Left ventricle myocardium inferior (tissue), 1 donor: ENCODE results near the gene AJM1. TPM values are rescaled to one million over a fixed set of nuclear protein-coding genes. Genes with fewer than 3 reads are reported as not detected.

Experiments
- DNase-seq: peaks from one replicate; pipeline ENCODE4 v3.0.0-alpha.2; 2020
- H3K27ac ChIP-seq: fragments of 200-600 bp; replicated peaks from 2 replicates; pipeline ENCODE4 v1.8.0; 2021
- H3K27me3 ChIP-seq: fragments of 200-600 bp; 2 replicates; pipeline ENCODE4 v1.8.0; 2021; ENCODE audit warnings: low read depth
- H3K36me3 ChIP-seq: fragments of 200-600 bp; 2 replicates; pipeline ENCODE4 v1.8.0; 2021
- H3K4me1 ChIP-seq: fragments of 200-600 bp; 2 replicates; pipeline ENCODE4 v1.8.0; 2021
- H3K4me3 ChIP-seq: fragments of 200-600 bp; 2 replicates; pipeline ENCODE4 v1.8.0; 2021; ENCODE audit warnings: mild to moderate bottlenecking, moderate library complexity
- H3K9me3 ChIP-seq: fragments of 200-600 bp; replicated peaks from 2 replicates; pipeline ENCODE4 v1.8.0; 2021
- CTCF ChIP-seq: fragments of 200-600 bp; IDR thresholded peaks from 2 replicates; pipeline ENCODE4 v1.8.0; 2021; ENCODE audit warnings: antibody characterized with exemption, mild to moderate bottlenecking, borderline replicate concordance
- intact Hi-C: fragments of 100-400 bp; cut with micrococcal nuclease; formaldehyde crosslinking; loops from one replicate; pipeline ENCODE4 v1.11.0; 2022
- microRNA-seq: library from miRNA; unstranded; fragments of <30 nt; microRNA quantifications from one replicate; pipeline ENCODE4 v1.2.0, GENCODE V29; 2020
- total RNA-seq: library from RNA; stranded (reverse); fragmentation: NEBNext Ultra II Directional; extraction: Animal tissue kit (Norgen Biotek cat#: 25700); gene quantifications from one replicate; pipeline ENCODE4 v1.2.1, GENCODE V29; 2021
- donor health status: DM: no; HTN: yes; CAD: no; lungs with severe emphysema.

Gene AJM1
- total RNA-seq, 1 donor from 2014 or later, result 7.7 TPM

GRCh38 chr9:136888454-136888853 lies 46.2 kb downstream of the AJM1 start:
- no peaks in the 10 kb centered on the region for H3K27me3 ChIP-seq
- no peak overlapping the region for H3K4me3 ChIP-seq
- no peaks in the 10 kb centered on the region for H3K9me3 ChIP-seq
- H3K27ac ChIP-seq, result no peak overlapping the region
- H3K4me1 ChIP-seq, result peaks cover 27% of the 10 kb centered on the region
- H3K36me3 ChIP-seq, result peaks cover 24% of the 10 kb centered on the region
- intact Hi-C loops, result loop anchor here (10.0 kb wide), 1 partner anchor 46 kb away; no protein-coding TSS in a partner anchor
- DNase-seq, result no peak
- no peak for TF ChIP-seq CTCF

- Histone ChIP-seq H3K36me3 (peaks cover 31% of the 10 kb centered on the region), H3K4me1 (peaks cover 27% of the 10 kb centered on the region), H3K27ac (no peak overlapping the region), H3K9me3 (no peaks in the 10 kb centered on the region), H3K4me3 (no peak overlapping the region), H3K27me3 (no peaks in the 10 kb centered on the region)
- no peak for DNase-seq
- intact Hi-C loops, result loop anchor here (10.0 kb wide), 1 partner anchor 45 kb away; no protein-coding TSS in a partner anchor
- TF ChIP-seq CTCF, result no peak
Measured at GRCh38 chr9:136889858-136890257, 47.6 kb downstream of the AJM1 start.

- Histone ChIP-seq H3K4me3 (no peak overlapping the region), H3K36me3 (peaks cover 36% of the 10 kb centered on the region), H3K27me3 (no peaks in the 10 kb centered on the region), H3K27ac (no peak overlapping the region), H3K9me3 (no peaks in the 10 kb centered on the region), H3K4me1 (peaks cover 23% of the 10 kb centered on the region)
- intact Hi-C loops, result no loop called here
- DNase-seq, result no peak
- TF ChIP-seq CTCF, result no peak
Measured at GRCh38 chr9:136890661-136891060, 48.4 kb downstream of the AJM1 start.

Small RNA genes lying within 50 kb of the gene (microRNA-seq; reads per million reads assigned to microRNA genes)
- gene MIR4292, result not detected
- gene MIR4479, result not detected

Other genes with a start within 250 kb of the AJM1 start
- gene EGFL7, start 179.6 kb upstream of the AJM1 start, total RNA-seq, result 81.5 TPM
- 48.8 TPM for gene AGPAT2, start 155.0 kb upstream of the AJM1 start, total RNA-seq
- 21.4 TPM for gene DIPK1B, start 129.9 kb upstream of the AJM1 start, total RNA-seq
- 9.6 TPM for gene LCN10, start 99.5 kb upstream of the AJM1 start, total RNA-seq
- gene LCN6, start 94.0 kb upstream of the AJM1 start, total RNA-seq, result 14.6 TPM
- gene LCN8, start 84.2 kb upstream of the AJM1 start, total RNA-seq, result not detected
- gene LCN15, start 78.0 kb upstream of the AJM1 start, total RNA-seq, result 0.41 TPM
- gene TMEM141, start 51.1 kb upstream of the AJM1 start, total RNA-seq, result 71.4 TPM
- gene CCDC183, start 46.1 kb upstream of the AJM1 start, total RNA-seq, result 2.1 TPM
- 64.1 TPM for gene RABL6, start 34.5 kb upstream of the AJM1 start, total RNA-seq
- 349 TPM for gene PHPT1, start 6.9 kb downstream of the AJM1 start, total RNA-seq
- gene MAMDC4, start 9.9 kb downstream of the AJM1 start, total RNA-seq, result 13.4 TPM
- gene EDF1, start 23.8 kb downstream of the AJM1 start, total RNA-seq, result 318 TPM
- gene TRAF2, start 44.0 kb downstream of the AJM1 start, total RNA-seq, result 10.0 TPM
- 157 TPM for gene FBXW5, start 102.3 kb downstream of the AJM1 start, total RNA-seq
- gene C8G, start 102.8 kb downstream of the AJM1 start, total RNA-seq, result 3.6 TPM
- 7.8 TPM for gene LCN12, start 109.8 kb downstream of the AJM1 start, total RNA-seq
- 3,579 TPM for gene PTGDS, start 135.0 kb downstream of the AJM1 start, total RNA-seq
- 11.7 TPM for gene LCNL1, start 140.5 kb downstream of the AJM1 start, total RNA-seq
- 19.8 TPM for gene PAXX, start 149.9 kb downstream of the AJM1 start, total RNA-seq
- 1.6 TPM for gene CLIC3, start 154.1 kb downstream of the AJM1 start, total RNA-seq
- 29.9 TPM for gene ABCA2, start 185.8 kb downstream of the AJM1 start, total RNA-seq
- not detected for gene FUT7, start 189.6 kb downstream of the AJM1 start, total RNA-seq
- gene NPDC1, start 203.7 kb downstream of the AJM1 start, total RNA-seq, result 63.9 TPM
- 1.5 TPM for gene ENTPD2, start 211.6 kb downstream of the AJM1 start, total RNA-seq
- 0.25 TPM for gene SAPCD2, start 228.1 kb downstream of the AJM1 start, total RNA-seq
- 11.5 TPM for gene UAP1L1, start 235.0 kb downstream of the AJM1 start, total RNA-seq
- 20.6 TPM for gene MAN1B1, start 244.5 kb downstream of the AJM1 start, total RNA-seq